H1 (cell line): Measurements from ENCODE around the gene HBA2.

ENCODE experiments used
- CHD1 ChIP-seq: IDR thresholded peaks from 2 replicates; pipeline ENCODE4 v1.6.1; 2012; ENCODE audit warnings: low read depth, low read length, improper control_type of control experiment
- CREB1 ChIP-seq: IDR thresholded peaks from 2 replicates; pipeline ENCODE4 v1.6.1; 2012; ENCODE audit warnings: inconsistent platforms
- EZH2 ChIP-seq: fragments of 200-600 bp; sonication (generic); IDR thresholded peaks from 2 replicates; pipeline ENCODE4 v1.7.1; 2012; ENCODE audit warnings: low read depth, mild to moderate bottlenecking, moderate library complexity, low read length, inconsistent platforms; ENCODE audit not compliant: severe bottlenecking
- POLR2A ChIP-seq, 2 experiments: IDR thresholded peaks; 1 replicate in 1 of 2; 2 replicates in 1 of 2; pipeline ENCODE4 v1.6.1; 2011; ENCODE audit warnings: low read depth in 2 of 2, low read length in 2 of 2, mild to moderate bottlenecking in 2 of 2; ENCODE audit errors: control extremely low read depth in 1 of 2
- POLR2AphosphoS5 ChIP-seq: IDR thresholded peaks from 2 replicates; pipeline ENCODE4 v1.6.1; 2011; ENCODE audit warnings: low read depth, low read length
- RAD21 ChIP-seq, 2 experiments: IDR thresholded peaks in 1 of 2; conservative IDR thresholded peaks in 1 of 2; 2 replicates each; pipeline ENCODE4 v1.6.1; 2011; ENCODE audit warnings: low read depth in 2 of 2, low read length in 2 of 2, improper control_type of control experiment in 1 of 2, inconsistent platforms in 1 of 2, mild to moderate bottlenecking in 1 of 2, moderate library complexity in 1 of 2
- SIN3A ChIP-seq, 2 experiments: IDR thresholded peaks in 1 of 2; conservative IDR thresholded peaks in 1 of 2; 2 replicates each; pipeline ENCODE4 v1.6.1; 2011 to 2012; ENCODE audit warnings: low read length in 2 of 2, improper control_type of control experiment in 1 of 2, low read depth in 1 of 2, mild to moderate bottlenecking in 1 of 2
- SP2 ChIP-seq: IDR thresholded peaks from 2 replicates; pipeline ENCODE4 v1.6.1; 2012; ENCODE audit warnings: mild to moderate bottlenecking, low read length, inconsistent platforms
- SRF ChIP-seq: IDR thresholded peaks from 2 replicates; pipeline ENCODE4 v1.6.1; 2011; ENCODE audit warnings: mild to moderate bottlenecking, low read depth, low read length, moderate library complexity
- YY1 ChIP-seq: IDR thresholded peaks from 2 replicates; pipeline ENCODE4 v1.6.1; 2011; ENCODE audit warnings: low read depth, mild to moderate bottlenecking, low read length
- TF ChIP-seq, protein P1 (sequence below), 3 experiments: IDR thresholded peaks; 1 replicate in 2 of 3; 2 replicates in 1 of 3; pipeline versions ENCODE4 v1.5.1 to v1.6.1; 2011; ENCODE audit warnings: low read length in 3 of 3, mild to moderate bottlenecking in 3 of 3, inconsistent platforms in 2 of 3, low read depth in 1 of 3, moderate library complexity in 1 of 3; ENCODE audit not compliant: insufficient read depth in 1 of 3; ENCODE audit errors: control extremely low read depth in 1 of 3
- TF ChIP-seq, protein P2 (sequence below): IDR thresholded peaks from 2 replicates; pipeline ENCODE4 v1.6.1; 2011; ENCODE audit warnings: low read depth, mild to moderate bottlenecking, low read length; ENCODE audit not compliant: insufficient read depth

DNA sequence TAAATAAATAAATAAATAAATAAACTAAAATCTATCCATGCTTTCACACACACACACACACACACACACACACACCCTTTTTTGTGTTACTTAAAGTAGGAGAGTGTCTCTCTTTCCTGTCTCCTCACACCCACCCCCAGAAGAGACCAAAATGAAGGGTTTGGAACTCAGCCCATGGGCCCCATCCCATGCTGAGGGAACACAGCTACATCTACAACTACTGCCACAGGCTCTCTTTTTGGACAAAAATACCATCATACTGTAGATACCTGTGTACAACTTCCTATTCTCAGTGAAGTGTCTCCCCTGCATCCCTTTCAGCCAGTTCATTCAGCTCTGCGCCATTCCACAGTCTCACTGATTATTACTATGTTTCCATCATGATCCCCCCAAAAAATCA, 1.9 kb upstream of the HBA2 start:
- TF ChIP-seq CREB1 = no peak
- TF ChIP-seq, protein P1, sequence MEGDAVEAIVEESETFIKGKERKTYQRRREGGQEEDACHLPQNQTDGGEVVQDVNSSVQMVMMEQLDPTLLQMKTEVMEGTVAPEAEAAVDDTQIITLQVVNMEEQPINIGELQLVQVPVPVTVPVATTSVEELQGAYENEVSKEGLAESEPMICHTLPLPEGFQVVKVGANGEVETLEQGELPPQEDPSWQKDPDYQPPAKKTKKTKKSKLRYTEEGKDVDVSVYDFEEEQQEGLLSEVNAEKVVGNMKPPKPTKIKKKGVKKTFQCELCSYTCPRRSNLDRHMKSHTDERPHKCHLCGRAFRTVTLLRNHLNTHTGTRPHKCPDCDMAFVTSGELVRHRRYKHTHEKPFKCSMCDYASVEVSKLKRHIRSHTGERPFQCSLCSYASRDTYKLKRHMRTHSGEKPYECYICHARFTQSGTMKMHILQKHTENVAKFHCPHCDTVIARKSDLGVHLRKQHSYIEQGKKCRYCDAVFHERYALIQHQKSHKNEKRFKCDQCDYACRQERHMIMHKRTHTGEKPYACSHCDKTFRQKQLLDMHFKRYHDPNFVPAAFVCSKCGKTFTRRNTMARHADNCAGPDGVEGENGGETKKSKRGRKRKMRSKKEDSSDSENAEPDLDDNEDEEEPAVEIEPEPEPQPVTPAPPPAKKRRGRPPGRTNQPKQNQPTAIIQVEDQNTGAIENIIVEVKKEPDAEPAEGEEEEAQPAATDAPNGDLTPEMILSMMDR (IDR thresholded peaks at IDR 0.05; ENCODE audit: control extremely low read depth in 1 of 3, insufficient read depth in 1 of 3, low read depth in 1 of 3, low read length in 3 of 3) = no peak
- TF ChIP-seq RAD21 (IDR thresholded peaks at IDR 0.05 in 1 of 2, conservative IDR thresholded peaks at IDR 0.05 in 1 of 2; ENCODE audit: low read depth in 2 of 2, low read length in 2 of 2) = no peak
- TF ChIP-seq POLR2AphosphoS5 = no peak
- TF ChIP-seq CHD1 = no peak
- TF ChIP-seq, protein P2, sequence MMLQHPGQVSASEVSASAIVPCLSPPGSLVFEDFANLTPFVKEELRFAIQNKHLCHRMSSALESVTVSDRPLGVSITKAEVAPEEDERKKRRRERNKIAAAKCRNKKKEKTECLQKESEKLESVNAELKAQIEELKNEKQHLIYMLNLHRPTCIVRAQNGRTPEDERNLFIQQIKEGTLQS = no peak
- no peak for TF ChIP-seq EZH2
- no peak for TF ChIP-seq YY1
- no peak for TF ChIP-seq SRF
- no peak for TF ChIP-seq POLR2A (IDR thresholded peaks at IDR 0.05; ENCODE audit: control extremely low read depth in 1 of 2, low read depth in 2 of 2, low read length in 2 of 2)
- TF ChIP-seq SP2 = no peak
- TF ChIP-seq SIN3A (conservative IDR thresholded peaks at IDR 0.05 in 1 of 2, IDR thresholded peaks at IDR 0.05 in 1 of 2; ENCODE audit: low read depth in 1 of 2, low read length in 2 of 2) = no peak
